Activated CD8-positive, alpha-beta T cell treated with anti-CD3 and anti-CD28 coated beads for 36 hours (primary cell): ENCODE results near the gene CSPG5. TPM values are rescaled to one million over a fixed set of nuclear protein-coding genes. Genes with fewer than 3 reads are reported as not detected.

Source experiments
- ATAC-seq: fragments of 200-7000 bp; cut with Tn5 transposase; one replicate; pipeline ENCODE4 v1.10.0; 2021; ENCODE audit warnings: mild to moderate bottlenecking, moderate library complexity
- CTCF ChIA-PET: fragments of 350-600 bp; sonication (Branson Sonifier 250); formaldehyde crosslinking; loops from one replicate; lab custom pipeline; 2021; ENCODE audit warnings: antibody characterized with exemption; lab: Charles Lee
- POLR2A ChIA-PET: fragments of 350-600 bp; sonication (Branson Sonifier 250); formaldehyde crosslinking; loops from one replicate; lab custom pipeline; 2021; ENCODE audit warnings: antibody characterized with exemption; lab: Charles Lee
- DNase-seq: peaks from one replicate; pipeline ENCODE4 v3.0.0-alpha.2; 2020
- H3K27ac Mint-ChIP-seq: one replicate; pipeline ENCODE4 v1.8.0; 2021; ENCODE audit warnings: mild to moderate bottlenecking, mixed read lengths
- H3K27me3 Mint-ChIP-seq: one replicate; pipeline ENCODE4 v1.8.0; 2021; ENCODE audit warnings: mixed read lengths
- H3K36me3 Mint-ChIP-seq: one replicate; pipeline ENCODE4 v1.8.0; 2021; ENCODE audit warnings: low read depth, mixed read lengths
- H3K4me1 Mint-ChIP-seq: one replicate; pipeline ENCODE4 v1.8.0; 2021; ENCODE audit warnings: low read depth, mixed read lengths
- H3K4me3 Mint-ChIP-seq: one replicate; pipeline ENCODE4 v1.8.0; 2021; ENCODE audit warnings: mild to moderate bottlenecking, moderate library complexity, mixed read lengths
- H3K9me3 Mint-ChIP-seq: one replicate; pipeline ENCODE4 v1.8.0; 2021; ENCODE audit warnings: mixed read lengths
- CTCF ChIP-seq: fragments of 200-600 bp; IDR thresholded peaks from one replicate; pipeline ENCODE4 v1.8.0; 2022; ENCODE audit warnings: antibody characterized with exemption, mild to moderate bottlenecking
- intact Hi-C: fragments of 100-400 bp; cut with micrococcal nuclease; formaldehyde crosslinking; loops from one replicate; pipeline ENCODE4 v1.10.0; 2022
- total RNA-seq, 2 experiments: library from RNA; stranded (reverse); gene quantifications; one replicate each; pipeline ENCODE4 v1.2.3, GENCODE V29; 2021

CSPG5 gene
- total RNA-seq, 2 experiments from 2014 or later, result 0.54 to 0.58 TPM

- intact Hi-C loops, result no loop called here
- POLR2A ChIA-PET, result no interaction called here
- TF ChIP-seq CTCF, result no peak
- no peaks in the 10 kb centered on the region for H3K36me3 Mint-ChIP-seq
- no peak overlapping the region for H3K4me3 Mint-ChIP-seq
- no peak overlapping the region for H3K27ac Mint-ChIP-seq
- H3K4me1 Mint-ChIP-seq, result no peaks in the 10 kb centered on the region
- ATAC-seq (no peak), DNase-seq (no peak)
- CTCF ChIA-PET, result no interaction called here
- no peaks in the 10 kb centered on the region for H3K9me3 Mint-ChIP-seq
- H3K27me3 Mint-ChIP-seq, result no peaks in the 10 kb centered on the region
These were observed 12.0 kb downstream of the CSPG5 start for GRCh38 chr3:47566667-47567066.

- Mint-ChIP-seq H3K36me3 (no peaks in the 10 kb centered on the region), H3K27me3 (no peaks in the 10 kb centered on the region), H3K27ac (no peak overlapping the region), H3K9me3 (no peaks in the 10 kb centered on the region), H3K4me3 (no peak overlapping the region), H3K4me1 (no peaks in the 10 kb centered on the region)
- ATAC-seq (no peak), DNase-seq (no peak)
- intact Hi-C loops, result no loop called here
- POLR2A ChIA-PET, result no interaction called here
- TF ChIP-seq CTCF, result no peak
- CTCF ChIA-PET, result no interaction called here
These were observed 12.7 kb downstream of the CSPG5 start for GRCh38 chr3:47565734-47566550.

GRCh38 chr3:47556351-47556750, 22.3 kb downstream of the CSPG5 start:
- TF ChIP-seq CTCF, result no peak
- H3K4me3 Mint-ChIP-seq, result no peak overlapping the region
- intact Hi-C loops, result no loop called here
- POLR2A ChIA-PET, result no interaction called here
- DNase-seq, result no peak
- no peaks in the 10 kb centered on the region for H3K4me1 Mint-ChIP-seq
- no peak for ATAC-seq
- peaks cover 4% of the 10 kb centered on the region for H3K27me3 Mint-ChIP-seq
- CTCF ChIA-PET, result no interaction called here
- H3K36me3 Mint-ChIP-seq, result no peaks in the 10 kb centered on the region
- H3K27ac Mint-ChIP-seq, result no peak overlapping the region
- H3K9me3 Mint-ChIP-seq, result no peaks in the 10 kb centered on the region

- H3K27ac Mint-ChIP-seq, result no peak overlapping the region
- no peaks in the 10 kb centered on the region for H3K4me1 Mint-ChIP-seq
- H3K27me3 Mint-ChIP-seq, result peaks cover 7% of the 10 kb centered on the region
- CTCF ChIA-PET, result interaction anchor here (2.0 kb wide), 1 partner anchor 32 kb away, joined by 6 read pairs; no protein-coding TSS in a partner anchor
- TF ChIP-seq CTCF, result no peak
- H3K9me3 Mint-ChIP-seq, result no peaks in the 10 kb centered on the region
- intact Hi-C loops, result no loop called here
- no peaks in the 10 kb centered on the region for H3K36me3 Mint-ChIP-seq
- ATAC-seq, result no peak
- POLR2A ChIA-PET, result no interaction called here
- DNase-seq, result no peak
- H3K4me3 Mint-ChIP-seq, result no peak overlapping the region
These were observed 24.3 kb downstream of the CSPG5 start for GRCh38 chr3:47554335-47554734.

- ChIA-PET POLR2A (interaction anchor here (0.7 kb wide), 1 partner anchor 16 kb away, joined by 3 read pairs; no protein-coding TSS in a partner anchor), CTCF (interaction anchor here (2.0 kb wide), 1 partner anchor 31 kb away, joined by 6 read pairs; no protein-coding TSS in a partner anchor)
- H3K27me3 Mint-ChIP-seq, result peaks cover 7% of the 10 kb centered on the region
- intact Hi-C loops, result no loop called here
- H3K27ac Mint-ChIP-seq, result no peak overlapping the region
- ATAC-seq (no peak), DNase-seq (no peak)
- H3K36me3 Mint-ChIP-seq, result no peaks in the 10 kb centered on the region
- H3K9me3 Mint-ChIP-seq, result no peaks in the 10 kb centered on the region
- no peak overlapping the region for H3K4me3 Mint-ChIP-seq
- TF ChIP-seq CTCF, result no peak
- H3K4me1 Mint-ChIP-seq, result no peaks in the 10 kb centered on the region
These were observed 25.3 kb downstream of the CSPG5 start for GRCh38 chr3:47553407-47553806.
